ENCODE measurements around the gene FFAR1.

The FFAR1 gene

GRCh38 chr19:35316560-35316959, 31.1 kb upstream of the FFAR1 start:
- DNase-seq = no peak

GRCh38 chr19:35317464-35318043, 30.1 kb upstream of the FFAR1 start:
- DNase-seq = no peak

- DNase-seq = no peak
Measured at GRCh38 chr19:35318679-35319448, 28.8 kb upstream of the FFAR1 start.

- no peak for DNase-seq
Measured at GRCh38 chr19:35320065-35320713, 27.5 kb upstream of the FFAR1 start.

- no peak for DNase-seq
Measured at GRCh38 chr19:35321291-35321690, 26.4 kb upstream of the FFAR1 start.

- no peak for DNase-seq
Measured at GRCh38 chr19:35322014-35322413, 25.7 kb upstream of the FFAR1 start.

GRCh38 chr19:35327642-35328041, 20.1 kb upstream of the FFAR1 start:
- DNase-seq = no peak

GRCh38 chr19:35328851-35329285, 18.8 kb upstream of the FFAR1 start, which contains the start of gene CD22:
Gene CD22 (plus strand): TSS chr19:35329187. CDS start chr19:35332041, 2,854 bp downstream.
- DNase-seq = no peak

- no peak for DNase-seq
Measured at GRCh38 chr19:35329323-35329722, 18.4 kb upstream of the FFAR1 start.

GRCh38 chr19:35330475-35330874, 17.2 kb upstream of the FFAR1 start:
- DNase-seq = no peak

GRCh38 chr19:35331551-35332214, 16.0 kb upstream of the FFAR1 start:
- DNase-seq = no peak

- DNase-seq = no peak
Measured at GRCh38 chr19:35332817-35333216, 14.9 kb upstream of the FFAR1 start.

- no peak for DNase-seq
Measured at GRCh38 chr19:35334144-35334753, 13.5 kb upstream of the FFAR1 start.

- DNase-seq = no peak
Measured at GRCh38 chr19:35336166-35336955, 11.3 kb upstream of the FFAR1 start.

GRCh38 chr19:35337097-35337983, 10.4 kb upstream of the FFAR1 start:
- no peak for DNase-seq

- no peak for DNase-seq
Measured at GRCh38 chr19:35337984-35338296, 9.8 kb upstream of the FFAR1 start.

GRCh38 chr19:35340431-35340830, 7.3 kb upstream of the FFAR1 start:
- DNase-seq = no peak

GRCh38 chr19:35341006-35341405, 6.7 kb upstream of the FFAR1 start:
- no peak for DNase-seq

- DNase-seq = no peak
Measured at GRCh38 chr19:35341565-35342225, 6.0 kb upstream of the FFAR1 start.

GRCh38 chr19:35342430-35342829, 5.3 kb upstream of the FFAR1 start:
- DNase-seq = no peak
